GM19455 (cell line): ENCODE data around the gene YWHAQ.
"Not testable (repeated sequence)": the region's sequence is repeated elsewhere in the genome, so short reads cannot be mapped to it uniquely, and the experiment has no call there.

Experiments used
- ATAC-seq: cut with Tn5 transposase; IDR thresholded peaks from one replicate; pipeline ENCODE4 v1.9.1; 2021; ENCODE audit not compliant: unreplicated experiment

Gene YWHAQ

GRCh38 chr2:9595256-9595655, 35.5 kb downstream of the YWHAQ start:
- not testable (repeated sequence) for ATAC-seq

- no peak for ATAC-seq
These were observed 36.3 kb downstream of the YWHAQ start for GRCh38 chr2:9594366-9595054.

- no peak for ATAC-seq
These were observed 36.9 kb downstream of the YWHAQ start for GRCh38 chr2:9593925-9594324.

GRCh38 chr2:9592699-9593098, 38.1 kb downstream of the YWHAQ start:
- no peak for ATAC-seq

DNA sequence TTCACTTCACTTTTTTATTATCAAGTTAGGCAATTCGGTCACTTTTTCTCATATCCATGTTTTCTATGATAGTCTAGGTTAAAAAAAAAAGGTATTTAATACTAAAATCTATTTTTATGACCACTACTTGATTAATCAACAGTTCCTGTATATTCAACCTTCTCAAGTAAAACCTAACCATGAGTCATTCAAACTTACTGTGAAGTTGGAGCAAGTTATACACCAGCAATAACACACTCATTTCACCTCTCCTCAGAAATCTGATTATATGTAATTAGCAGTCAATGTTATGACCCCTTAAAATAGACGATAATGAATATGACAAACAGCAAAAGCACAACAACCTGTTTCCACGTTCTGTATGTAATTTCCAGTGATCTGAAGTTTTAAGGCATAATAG, 40.2 kb downstream of the YWHAQ start:
- no peak for ATAC-seq

GRCh38 chr2:9586465-9586864, 44.3 kb downstream of the YWHAQ start:
- ATAC-seq = no peak

DNA sequence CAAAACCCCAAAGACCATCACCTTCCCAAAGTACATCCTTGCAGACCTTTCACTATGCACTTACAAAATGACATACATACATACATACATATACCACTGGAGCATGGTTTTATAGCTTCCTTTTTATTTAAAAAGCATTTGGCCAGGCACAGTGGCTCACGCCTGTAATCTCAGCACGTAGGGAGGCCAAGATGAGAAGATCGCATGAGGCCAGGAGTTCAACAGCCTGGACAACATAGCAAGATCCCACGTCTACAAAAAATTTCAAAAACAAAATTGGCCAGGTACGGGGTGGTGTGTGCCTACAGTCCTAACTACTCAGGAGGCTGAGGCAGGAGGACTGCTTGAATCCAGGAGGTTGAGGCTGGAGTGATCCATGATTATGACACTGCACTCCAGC, 45.3 kb downstream of the YWHAQ start:
- ATAC-seq = no peak

DNA sequence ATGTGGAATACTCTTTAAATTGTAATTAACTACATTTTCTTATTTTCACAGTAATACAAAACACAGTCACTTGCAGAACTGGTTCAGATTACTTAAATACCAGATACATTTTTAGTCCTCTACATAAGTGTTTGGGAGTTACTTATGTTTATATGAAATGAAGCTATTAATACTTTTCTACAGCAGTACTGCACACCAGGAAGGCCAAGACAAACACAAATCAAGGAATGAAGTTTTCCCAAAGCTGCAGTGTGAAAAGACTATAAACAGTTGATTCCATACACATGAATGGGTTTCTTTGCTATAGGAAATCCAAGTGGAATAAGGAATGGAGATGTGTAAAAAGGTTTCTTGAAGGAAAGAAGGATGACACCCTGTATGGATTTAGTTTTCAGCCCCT, 45.9 kb downstream of the YWHAQ start:
- not testable (repeated sequence) for ATAC-seq

DNA sequence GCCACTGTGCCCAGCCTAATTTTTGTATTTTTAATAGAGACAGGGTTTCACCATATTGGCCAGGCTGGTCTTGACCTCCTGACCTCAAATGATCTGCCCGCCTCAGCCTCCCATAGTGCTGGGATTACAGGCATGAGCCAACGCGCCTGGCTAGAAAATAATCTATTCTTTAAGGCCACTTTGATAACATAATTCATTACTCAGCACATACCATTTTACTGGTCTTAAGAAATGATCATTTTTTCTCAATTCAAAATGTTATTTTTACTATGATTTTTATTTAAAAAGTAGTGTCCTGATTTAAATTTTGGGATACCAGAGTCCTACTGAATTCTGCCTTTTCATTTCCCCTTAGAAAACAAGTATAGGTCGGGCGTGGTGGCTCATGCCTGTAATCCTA, 48.2 kb downstream of the YWHAQ start:
- no peak for ATAC-seq

DNA sequence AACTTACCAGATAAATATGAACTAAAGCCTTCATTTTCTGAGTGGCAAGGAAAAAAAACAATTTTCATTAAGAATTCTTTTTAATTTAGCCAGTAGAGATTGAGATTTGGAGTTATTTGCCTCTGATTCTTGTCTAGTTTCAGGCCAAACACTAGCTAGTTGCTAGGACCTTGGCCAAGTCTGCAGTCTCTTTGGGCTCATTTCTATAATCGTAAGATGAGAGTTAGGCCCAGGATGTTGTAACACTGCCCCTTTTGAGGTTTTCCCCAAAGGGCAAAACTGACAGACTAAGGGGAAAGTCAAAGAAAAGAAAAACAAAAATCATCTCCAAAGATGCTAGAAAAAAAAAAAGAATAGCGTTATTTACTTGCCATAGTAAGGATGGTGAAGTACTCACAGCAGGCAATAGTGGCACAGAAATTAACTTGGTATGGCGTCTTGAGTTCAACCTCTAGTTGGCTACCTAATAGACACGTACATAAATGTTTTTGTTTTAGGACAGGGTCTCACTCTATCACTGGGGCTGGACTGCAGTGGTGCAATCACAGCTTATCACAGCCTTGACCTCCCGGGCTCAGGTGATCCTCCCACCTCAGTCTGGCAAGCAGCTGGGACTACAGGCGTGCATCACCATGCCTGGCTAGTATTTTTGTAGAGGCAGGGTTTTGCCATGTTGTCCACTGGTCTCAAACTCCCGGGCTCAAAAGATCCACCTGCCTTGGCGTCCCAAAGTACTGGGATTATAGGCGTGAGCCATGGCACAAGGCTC, 52.1 kb downstream of the YWHAQ start:
- no peak for ATAC-seq

GRCh38 chr2:9574331-9574730, 56.5 kb downstream of the YWHAQ start:
- no peak for ATAC-seq

GRCh38 chr2:9573840-9574239, 57.0 kb downstream of the YWHAQ start:
- no peak for ATAC-seq

DNA sequence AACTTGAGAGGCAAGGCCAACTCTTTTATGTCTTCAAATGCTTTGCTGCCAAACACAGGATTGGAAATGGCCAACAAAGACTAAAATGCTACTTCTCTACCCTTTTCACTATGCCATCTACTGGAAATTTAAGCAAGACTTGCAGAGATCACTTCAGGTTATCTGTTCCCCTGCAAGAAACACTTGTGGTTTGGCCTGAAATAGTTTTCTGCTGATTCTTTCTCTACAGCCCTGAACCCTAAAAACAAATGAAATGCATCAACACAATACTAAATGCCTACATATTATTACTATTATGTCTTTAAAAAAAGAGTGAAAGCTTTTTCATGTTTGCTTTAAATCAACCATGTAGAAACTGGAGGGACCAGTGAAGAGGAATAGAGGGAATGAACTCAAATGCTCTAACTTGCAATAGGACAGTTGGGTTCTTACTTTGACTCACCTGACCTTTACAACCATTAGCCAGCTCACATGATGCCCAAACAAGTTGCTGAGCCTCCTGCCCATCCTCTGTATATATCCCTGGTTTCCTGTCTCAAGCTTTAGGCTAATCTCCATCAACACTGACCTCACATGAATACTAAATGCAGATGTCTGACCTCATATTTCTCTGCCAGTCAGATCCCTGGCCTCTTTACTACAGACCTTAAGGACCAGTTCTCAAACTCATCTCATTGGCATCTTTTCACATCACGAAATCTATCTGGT, 57.6 kb downstream of the YWHAQ start:
- ATAC-seq = no peak

- ATAC-seq = no peak
These were observed 60.4 kb downstream of the YWHAQ start for GRCh38 chr2:9570182-9571060.

GRCh38 chr2:9565436-9566153, 65.2 kb downstream of the YWHAQ start:
- ATAC-seq = no peak

DNA sequence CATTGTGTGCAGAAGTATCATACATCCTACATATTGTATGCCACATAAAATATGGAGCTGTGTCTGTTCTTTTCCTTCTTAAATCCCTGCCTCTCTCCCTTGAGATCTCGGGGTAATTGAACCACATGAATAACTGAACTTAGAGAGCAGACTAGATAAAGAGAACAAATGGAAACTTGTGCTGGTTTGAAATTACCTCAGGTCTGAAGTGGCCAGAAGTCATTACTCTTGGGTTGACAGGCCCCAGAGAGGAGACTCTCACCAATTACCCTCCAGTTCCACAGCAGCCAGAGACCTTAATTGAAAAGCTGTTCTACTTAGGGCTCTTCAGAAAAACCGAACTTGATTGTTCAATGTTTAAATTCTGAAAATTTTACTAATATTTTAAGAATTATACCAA, 70.2 kb downstream of the YWHAQ start:
- ATAC-seq = no peak

- ATAC-seq = no peak
These were observed 71.8 kb downstream of the YWHAQ start for GRCh38 chr2:9558948-9559381.

- ATAC-seq = peak; percentile 34
These were observed 74.6 kb downstream of the YWHAQ start for GRCh38 chr2:9556121-9556743.

DNA sequence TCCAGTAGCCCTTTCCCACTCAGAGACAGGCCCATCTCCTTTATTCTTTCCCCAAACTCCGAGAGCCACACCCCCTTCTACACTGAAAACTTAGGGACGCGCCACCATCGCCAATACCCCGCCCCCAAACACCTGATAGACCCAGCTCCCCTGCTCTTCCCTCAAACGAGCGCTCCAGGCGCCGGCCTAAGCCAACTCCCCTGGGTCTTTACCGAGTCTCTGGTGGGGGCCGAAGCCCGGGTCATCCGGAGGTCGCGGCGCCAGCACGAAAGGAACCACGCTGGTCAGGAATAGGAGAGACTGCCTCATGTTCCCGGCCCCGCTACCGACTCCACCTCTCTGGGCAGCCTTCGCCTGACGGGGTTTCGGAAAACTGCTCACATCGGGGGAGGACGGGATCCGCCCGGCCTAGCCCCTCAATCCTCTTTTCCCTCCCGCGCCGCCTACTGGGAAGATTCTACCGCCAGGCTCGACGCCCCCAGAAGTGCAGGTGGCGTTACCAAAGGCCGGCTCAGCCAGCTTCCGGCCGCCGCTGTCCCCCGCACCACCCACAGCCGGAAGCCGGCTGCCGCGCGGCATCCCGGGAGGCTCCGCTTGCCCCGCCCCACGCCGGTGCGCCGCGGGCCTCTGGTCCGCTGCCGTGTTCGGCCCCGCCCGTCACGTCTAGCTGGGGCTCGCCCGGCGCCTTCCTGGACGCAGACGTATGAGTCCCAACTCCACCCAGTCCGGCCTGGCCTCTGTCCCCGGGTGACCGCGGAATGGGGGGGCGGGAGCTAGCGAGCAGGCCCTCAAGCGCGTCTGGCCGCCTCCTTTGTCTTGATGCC, 75.3 kb downstream of the YWHAQ start, which contains the start of gene ADAM17:
Gene ADAM17 (minus strand): TSS at position 534 of the 824 bp plus-strand sequence. CDS start 225 bp downstream, at position 309.
- ATAC-seq = peak; percentile 92
